B cell (primary cell): ENCODE data around the gene MATN3. TPM values are rescaled to one million over a fixed set of nuclear protein-coding genes. Genes with fewer than 3 reads are reported as not detected.

Experiments used
- ATAC-seq: fragments of 200-7000 bp; cut with Tn5 transposase; one replicate; pipeline ENCODE4 v1.10.0; 2021; ENCODE audit warnings: low read depth, mild to moderate bottlenecking, moderate number of reproducible peaks, moderate library complexity
- CTCF ChIA-PET: fragments of 350-600 bp; sonication (Branson Sonifier 250); formaldehyde crosslinking; loops from one replicate; lab custom pipeline; 2021; ENCODE audit warnings: antibody characterized with exemption, inconsistent platforms; lab: Charles Lee
- POLR2A ChIA-PET: fragments of 350-600 bp; sonication (Branson Sonifier 250); formaldehyde crosslinking; loops from one replicate; lab custom pipeline; 2021; ENCODE audit warnings: antibody characterized with exemption; lab: Charles Lee
- DNase-seq: peaks from one replicate; pipeline ENCODE4 v3.0.0; 2013
- H2AFZ ChIP-seq: 2 replicates; pipeline ENCODE4 v1.6.1; 2012; ENCODE audit warnings: mild to moderate bottlenecking, low read depth, low read length; ENCODE audit not compliant: insufficient read depth, poor library complexity, severe bottlenecking
- H3K27ac ChIP-seq, 2 donors: 1 replicate in 1 of 2; 2 replicates in 1 of 2; pipeline ENCODE4 v1.5.1; 2012 to 2013; ENCODE audit warnings: low read length in 2 of 2, mild to moderate bottlenecking in 2 of 2, moderate library complexity in 1 of 2
- H3K27me3 ChIP-seq, 4 experiments: fragments of 200-600 bp in 1 of 4; sonication (generic) in 1 of 4; replicated peaks in 1 of 4; 1 replicate in 2 of 4; 2 replicates in 2 of 4; pipeline versions ENCODE4 v1.6.1 to v1.7.0; 2013 to 2016; ENCODE audit warnings: low read length in 3 of 4, mild to moderate bottlenecking in 2 of 4, mixed read lengths in 1 of 4, moderate library complexity in 1 of 4; ENCODE audit not compliant: insufficient read depth in 4 of 4, control insufficient read depth in 3 of 4; ENCODE audit errors: control extremely low read depth in 1 of 4
- H3K36me3 ChIP-seq, 2 experiments: replicated peaks in 1 of 2; 1 replicate in 1 of 2; 2 replicates in 1 of 2; pipeline versions ENCODE4 v1.6.1 to v1.7.1; 2013; ENCODE audit warnings: low read length in 1 of 2; ENCODE audit not compliant: insufficient read depth in 2 of 2, control insufficient read depth in 1 of 2; ENCODE audit errors: control extremely low read depth in 1 of 2, extremely low read depth in 1 of 2
- H3K4me1 ChIP-seq, 2 donors: fragments of 200-600 bp in 1 of 2; sonication (generic) in 1 of 2; 1 replicate in 1 of 2; 2 replicates in 1 of 2; pipeline versions ENCODE4 v1.5.1 to v1.6.1; 2013 to 2017; ENCODE audit warnings: low read length in 2 of 2; ENCODE audit not compliant: control insufficient read depth in 2 of 2, insufficient read depth in 2 of 2
- H3K4me2 ChIP-seq: replicated peaks from 2 replicates; pipeline ENCODE3; 2012; ENCODE audit warnings: mild to moderate bottlenecking, low read depth, low read length; ENCODE audit not compliant: poor library complexity, severe bottlenecking
- H3K4me3 ChIP-seq, 5 experiments: fragments of 200-600 bp in 1 of 5; sonication (generic) in 1 of 5; 1 replicate in 3 of 5; 2 replicates in 2 of 5; pipeline versions ENCODE4 v1.5.1 to v1.7.0; 2011 to 2016; ENCODE audit warnings: low read length in 4 of 5, mild to moderate bottlenecking in 4 of 5, low read depth in 2 of 5, control low read depth in 1 of 5, moderate library complexity in 1 of 5; ENCODE audit not compliant: insufficient read depth in 1 of 5; ENCODE audit errors: control extremely low read depth in 1 of 5, extremely low read depth in 1 of 5
- H3K79me2 ChIP-seq: fragments of 200-600 bp; sonication (generic); one replicate; pipeline ENCODE4 v1.6.0; 2016; ENCODE audit warnings: low read length; ENCODE audit not compliant: control insufficient read depth, insufficient read depth
- H3K9ac ChIP-seq: fragments of 200-600 bp; sonication (generic); 2 replicates; pipeline ENCODE4 v1.6.1; 2017; ENCODE audit warnings: mild to moderate bottlenecking, low read length, moderate library complexity
- H3K9me3 ChIP-seq, 3 donors: one replicate each; pipeline versions ENCODE4 v1.6.1 to v1.7.1; 2013; ENCODE audit warnings: low read length in 2 of 3; ENCODE audit not compliant: control insufficient read depth in 2 of 3, insufficient read depth in 1 of 3; ENCODE audit errors: control extremely low read depth in 1 of 3
- H4K20me1 ChIP-seq: 2 replicates; pipeline ENCODE4 v1.6.0; 2012; ENCODE audit warnings: mild to moderate bottlenecking, low read length; ENCODE audit not compliant: insufficient read depth, control insufficient read depth, poor library complexity, severe bottlenecking
- H3K27ac Mint-ChIP-seq: one replicate; pipeline ENCODE4 v1.8.0; 2021; ENCODE audit warnings: mixed read lengths
- H3K27me3 Mint-ChIP-seq: one replicate; pipeline ENCODE4 v1.8.0; 2021; ENCODE audit warnings: mixed read lengths
- H3K4me1 Mint-ChIP-seq: one replicate; pipeline ENCODE4 v1.8.0; 2021; ENCODE audit warnings: mixed read lengths
- H3K4me3 Mint-ChIP-seq: one replicate; pipeline ENCODE4 v1.8.0; 2021; ENCODE audit warnings: mixed read lengths
- H3K9me3 Mint-ChIP-seq: one replicate; pipeline ENCODE4 v1.8.0; 2022; ENCODE audit warnings: mixed read lengths; ENCODE audit not compliant: insufficient read depth
- CTCF ChIP-seq: fragments of 200-600 bp; IDR thresholded peaks from one replicate; pipeline ENCODE4 v1.8.0; 2022; ENCODE audit warnings: antibody characterized with exemption, mild to moderate bottlenecking
- EZH2 ChIP-seq: IDR thresholded peaks from 2 replicates; pipeline ENCODE4 v1.6.1; 2012; ENCODE audit warnings: borderline replicate concordance, low read depth, mild to moderate bottlenecking, moderate library complexity, low read length; ENCODE audit not compliant: insufficient read depth, poor library complexity, severe bottlenecking
- WGBS: methylation state at CpG from one replicate; pipeline ENCODE4 v1.1.5; 2013; ENCODE audit warnings: missing lambda C conversion rate; ENCODE audit not compliant: insufficient coverage; 5-methylcytosine and 5-hydroxymethylcytosine counted together
- intact Hi-C: fragments of 100-400 bp; cut with micrococcal nuclease; formaldehyde crosslinking; loops from one replicate; pipeline ENCODE4 v1.10.0; 2022
- polyA plus RNA-seq: library from polyadenylated mRNA; depleted of rRNA; stranded (reverse); fragments of >200 nt; gene quantifications from 2 replicates; pipeline ENCODE4 v1.2.3, GENCODE V29; 2012
- total RNA-seq, 2 donors: library from RNA; stranded (reverse); fragments of 120-200 nt in 1 of 2; gene quantifications; 1 replicate in 1 of 2; 2 replicates in 1 of 2; pipeline versions ENCODE4 v1.2.3 to v1.2.4, GENCODE V29; 2013 to 2022

MATN3 gene
- total and polyA plus RNA-seq, 2 donors (not counting 1 experiment from before 2014, with no cell fraction given) = not detected

GRCh38 chr2:20027260-20027677 lies 14.8 kb upstream of the MATN3 start:
- TF ChIP-seq EZH2 (no peak), CTCF (no peak)
- 100% methylated on average over 4 of the region's 4 CpGs for WGBS
- no peak overlapping the region for H3K27ac ChIP-seq
- H3K4me3 ChIP-seq = no peak overlapping the region
- no peak overlapping the region for H2AFZ ChIP-seq
- no peaks in the 10 kb centered on the region for H3K9me3 ChIP-seq
- ATAC-seq = no peak
- Mint-ChIP-seq H3K4me1 (no peaks in the 10 kb centered on the region), H3K9me3 (peaks cover 2% of the 10 kb centered on the region), H3K27me3 (no peaks in the 10 kb centered on the region), H3K4me3 (no peak overlapping the region), H3K27ac (no peak overlapping the region)
- H3K4me2 ChIP-seq = no peak overlapping the region
- H3K27me3 ChIP-seq = no peaks in the 10 kb centered on the region
- intact Hi-C loops = no loop called here
- CTCF ChIA-PET = interaction anchor here (1.9 kb wide), 1 partner anchor 13 kb away, joined by 12 read pairs; no protein-coding TSS in a partner anchor
- H3K36me3 ChIP-seq = peaks cover 4 to 35% of the 10 kb centered on the region in 2 experiments
- no peak for DNase-seq
- no peak overlapping the region for H3K9ac ChIP-seq
- H3K79me2 ChIP-seq = no peaks in the 10 kb centered on the region
- no peaks in the 10 kb centered on the region for H3K4me1 ChIP-seq
- H4K20me1 ChIP-seq = no peaks in the 10 kb centered on the region
- POLR2A ChIA-PET = no interaction called here

- no peak overlapping the region for H2AFZ ChIP-seq
- H3K4me3 Mint-ChIP-seq = no peak overlapping the region
- no peak for ATAC-seq
- no peak overlapping the region for H3K27ac ChIP-seq
- H3K9ac ChIP-seq = no peak overlapping the region
- peaks cover 10% of the 10 kb centered on the region for H3K9me3 Mint-ChIP-seq
- no peak overlapping the region for H3K4me3 ChIP-seq
- intact Hi-C loops = no loop called here
- no peaks in the 10 kb centered on the region for H3K79me2 ChIP-seq
- H3K36me3 ChIP-seq = peaks cover 4 to 22% of the 10 kb centered on the region in 2 experiments
- H3K4me2 ChIP-seq = no peak overlapping the region
- no peak for DNase-seq
- ChIA-PET CTCF (no interaction called here), POLR2A (no interaction called here)
- H3K27me3 ChIP-seq = no peaks in the 10 kb centered on the region
- H4K20me1 ChIP-seq = no peaks in the 10 kb centered on the region
- H3K4me1 Mint-ChIP-seq = no peaks in the 10 kb centered on the region
- H3K27ac Mint-ChIP-seq = no peak overlapping the region
- no peaks in the 10 kb centered on the region for H3K4me1 ChIP-seq
- 100% methylated on average over 1 of the region's 3 CpGs for WGBS
- no peaks in the 10 kb centered on the region for H3K27me3 Mint-ChIP-seq
- TF ChIP-seq EZH2 = no peak
- no peak for TF ChIP-seq CTCF
- peaks cover 0 to 11% (median 9%) of the 10 kb centered on the region in 3 donors for H3K9me3 ChIP-seq
Observed at GRCh38 chr2:20025065-20025786, 12.8 kb upstream of the MATN3 start.
